Mesendoderm (in vitro differentiated cells): ENCODE results near the gene DGCR6L.
"Not testable (repeated sequence)": the region's sequence is repeated elsewhere in the genome, so short reads cannot be mapped to it uniquely, and the experiment has no call there.

Experiments
- DNase-seq: peaks from one replicate; pipeline ENCODE4 v3.0.0; 2013
- H2AK5ac ChIP-seq: 2 replicates; pipeline ENCODE4 v1.6.1; 2013; ENCODE audit warnings: low read length, inconsistent platforms
- H2BK120ac ChIP-seq: 2 replicates; pipeline ENCODE4 v1.6.1; 2013; ENCODE audit warnings: low read depth, mild to moderate bottlenecking, low read length, moderate library complexity, mixed read lengths
- H2BK15ac ChIP-seq: replicated peaks from 2 replicates; pipeline ENCODE4 v1.6.1; 2013; ENCODE audit warnings: low read depth, mild to moderate bottlenecking, moderate library complexity
- H2BK5ac ChIP-seq: 2 replicates; pipeline ENCODE4 v1.6.1; 2013; ENCODE audit warnings: low read length, inconsistent platforms
- H3K18ac ChIP-seq: 2 replicates; pipeline ENCODE4 v1.6.1; 2013; ENCODE audit warnings: mild to moderate bottlenecking, low read length, mixed read lengths
- H3K23ac ChIP-seq: one replicate; pipeline ENCODE4 v1.6.1; 2013; ENCODE audit warnings: low read length
- H3K27ac ChIP-seq: 2 replicates; pipeline ENCODE4 v1.5.1; 2013; ENCODE audit warnings: low read depth, mild to moderate bottlenecking, inconsistent platforms, low read length, moderate library complexity
- H3K27me3 ChIP-seq: 2 replicates; pipeline ENCODE4 v1.6.1; 2013; ENCODE audit warnings: low read length, control low read depth, mild to moderate bottlenecking, inconsistent platforms; ENCODE audit not compliant: insufficient read depth, poor library complexity
- H3K36me3 ChIP-seq: 2 replicates; pipeline ENCODE4 v1.6.1; 2013; ENCODE audit warnings: low read length, inconsistent platforms; ENCODE audit not compliant: control insufficient read depth, insufficient read depth
- H3K4ac ChIP-seq: one replicate; pipeline ENCODE4 v1.6.1; 2013; ENCODE audit warnings: low read depth, mild to moderate bottlenecking, low read length, moderate library complexity
- H3K4me1 ChIP-seq: 2 replicates; pipeline ENCODE4 v1.6.1; 2013; ENCODE audit warnings: low read depth, low read length, inconsistent platforms; ENCODE audit not compliant: control insufficient read depth
- H3K4me2 ChIP-seq: 2 replicates; pipeline ENCODE4 v1.6.1; 2013; ENCODE audit warnings: low read length
- H3K4me3 ChIP-seq: 2 replicates; pipeline ENCODE4 v1.5.1; 2013; ENCODE audit warnings: mild to moderate bottlenecking, low read length
- H3K56ac ChIP-seq: one replicate; pipeline ENCODE4 v1.6.1; 2013; ENCODE audit warnings: low read length
- H3K79me1 ChIP-seq: 2 replicates; pipeline ENCODE4 v1.6.1; 2013; ENCODE audit warnings: low read length, inconsistent platforms
- H3K79me2 ChIP-seq: 2 replicates; pipeline ENCODE4 v1.6.1; 2013; ENCODE audit warnings: mild to moderate bottlenecking, low read length; ENCODE audit not compliant: control insufficient read depth, insufficient read depth
- H3K9ac ChIP-seq: 2 replicates; pipeline ENCODE4 v1.6.1; 2013; ENCODE audit warnings: low read length, inconsistent platforms
- H4K5ac ChIP-seq: one replicate; pipeline ENCODE4 v1.6.1; 2013; ENCODE audit warnings: low read length
- H4K8ac ChIP-seq: one replicate; pipeline ENCODE4 v1.6.1; 2013; ENCODE audit warnings: low read depth, mild to moderate bottlenecking, control low read depth, low read length, moderate library complexity
- WGBS: extraction: QIAGEN DNeasy Blood & Tissue Kit; methylation state at CpG from one replicate; pipeline ENCODE4 v1.1.7; 2013; ENCODE audit warnings: low lambda C conversion rate, missing lambda C conversion rate; ENCODE audit not compliant: insufficient coverage; ENCODE audit errors: extremely low coverage; 5-methylcytosine and 5-hydroxymethylcytosine counted together

The DGCR6L gene

GRCh38 chr22:20308806-20309650 is 10.8 kb downstream of the DGCR6L start:
- H4K8ac ChIP-seq, H3K18ac ChIP-seq, H3K36me3 ChIP-seq, H3K79me2 ChIP-seq, H3K56ac ChIP-seq, H3K4ac ChIP-seq, H3K27ac ChIP-seq, H2BK5ac ChIP-seq, H3K23ac ChIP-seq, H2AK5ac ChIP-seq, H3K9ac ChIP-seq, H3K4me1 ChIP-seq, H3K27me3 ChIP-seq, H4K5ac ChIP-seq, H3K4me2 ChIP-seq, H3K79me1 ChIP-seq, H3K4me3 ChIP-seq, DNase-seq, H2BK120ac ChIP-seq, H2BK15ac ChIP-seq: not testable (repeated sequence)
- WGBS: no CpG with 5 or more reads among the region's 22 CpGs

GRCh38 chr22:20307448-20308447 is 12.1 kb downstream of the DGCR6L start:
- H3K4me3 ChIP-seq, H3K79me1 ChIP-seq, H3K4me1 ChIP-seq, H3K9ac ChIP-seq, H4K8ac ChIP-seq, H2BK15ac ChIP-seq, H3K4ac ChIP-seq, H3K79me2 ChIP-seq, H2AK5ac ChIP-seq, H3K36me3 ChIP-seq, H3K27ac ChIP-seq, H3K4me2 ChIP-seq, DNase-seq, H3K18ac ChIP-seq, H3K56ac ChIP-seq, H3K27me3 ChIP-seq, H3K23ac ChIP-seq, H2BK120ac ChIP-seq, H4K5ac ChIP-seq, H2BK5ac ChIP-seq: not testable (repeated sequence)
- WGBS: no CpG with 5 or more reads among the region's 14 CpGs

- not testable (repeated sequence) for H2BK120ac ChIP-seq, H3K4me2 ChIP-seq, H2AK5ac ChIP-seq, H3K4ac ChIP-seq, H4K5ac ChIP-seq, H3K27me3 ChIP-seq, H3K4me3 ChIP-seq, H3K79me2 ChIP-seq, H3K36me3 ChIP-seq, H3K27ac ChIP-seq, H3K56ac ChIP-seq, H4K8ac ChIP-seq, H3K4me1 ChIP-seq, DNase-seq, H3K18ac ChIP-seq, H2BK5ac ChIP-seq, H3K23ac ChIP-seq, H3K79me1 ChIP-seq, H2BK15ac ChIP-seq, H3K9ac ChIP-seq
- WGBS: no CpG with 5 or more reads among the region's 21 CpGs
Observed at GRCh38 chr22:20306646-20307447, 13.0 kb downstream of the DGCR6L start.

- no peak overlapping the region for H3K4me3 ChIP-seq
- DNase-seq: no peak
- no peak overlapping the region for H4K5ac ChIP-seq
- H4K8ac ChIP-seq: no peak overlapping the region
- H3K36me3 ChIP-seq: no peaks in the 10 kb centered on the region
- no peak overlapping the region for H3K9ac ChIP-seq
- H2BK120ac ChIP-seq: no peak overlapping the region
- H2AK5ac ChIP-seq: no peak overlapping the region
- H3K4ac ChIP-seq: no peak overlapping the region
- no peaks in the 10 kb centered on the region for H3K4me1 ChIP-seq
- no peaks in the 10 kb centered on the region for H3K79me1 ChIP-seq
- no peak overlapping the region for H2BK15ac ChIP-seq
- peaks cover under 1% of the 10 kb centered on the region for H3K27me3 ChIP-seq
- no CpG with 5 or more reads among the region's 21 CpGs for WGBS
- no peak overlapping the region for H3K4me2 ChIP-seq
- H3K56ac ChIP-seq: no peak overlapping the region
- no peak overlapping the region for H3K27ac ChIP-seq
- no peaks in the 10 kb centered on the region for H3K79me2 ChIP-seq
- H2BK5ac ChIP-seq: no peak overlapping the region
- H3K18ac ChIP-seq: no peak overlapping the region
- H3K23ac ChIP-seq: no peak overlapping the region
Observed at GRCh38 chr22:20305894-20306645, 13.8 kb downstream of the DGCR6L start.

- not testable (repeated sequence) for H3K4ac ChIP-seq, H3K18ac ChIP-seq, H3K27ac ChIP-seq, H2BK120ac ChIP-seq, H3K23ac ChIP-seq, DNase-seq, H3K4me2 ChIP-seq, H3K9ac ChIP-seq, H3K79me1 ChIP-seq, H3K4me1 ChIP-seq, H2BK5ac ChIP-seq, H3K79me2 ChIP-seq, H3K36me3 ChIP-seq, H2BK15ac ChIP-seq, H3K4me3 ChIP-seq, H4K5ac ChIP-seq, H3K56ac ChIP-seq, H3K27me3 ChIP-seq, H4K8ac ChIP-seq, H2AK5ac ChIP-seq
- no CpG with 5 or more reads among the region's 12 CpGs for WGBS
Observed at GRCh38 chr22:20305230-20305893, 14.5 kb downstream of the DGCR6L start.
